GM06990 (cell line): ENCODE data around the gene SYNGR1.

Experiments
- DNase-seq: peaks from one replicate; pipeline ENCODE4 v3.0.0-alpha.2; 2011; ENCODE audit not compliant: insufficient read length; ENCODE audit errors: extremely low read depth
- H3K27me3 ChIP-seq: replicated peaks from 2 replicates; pipeline ENCODE4 v1.6.0; 2011; ENCODE audit warnings: low read length; ENCODE audit not compliant: control insufficient read depth, insufficient read depth
- H3K36me3 ChIP-seq: 2 replicates; pipeline ENCODE4 v1.5.1; 2011; ENCODE audit warnings: low read length; ENCODE audit not compliant: control insufficient read depth, insufficient read depth
- H3K4me3 ChIP-seq: replicated peaks from 2 replicates; pipeline ENCODE4 v1.5.1; 2011; ENCODE audit warnings: low read depth, mild to moderate bottlenecking, control low read depth, low read length
- CTCF ChIP-seq: IDR thresholded peaks from 2 replicates; pipeline ENCODE4 v1.5.1; 2011; ENCODE audit warnings: low read length, control low read depth, mild to moderate bottlenecking, inconsistent platforms; ENCODE audit not compliant: insufficient read depth, poor library complexity, severe bottlenecking

The SYNGR1 gene

DNA sequence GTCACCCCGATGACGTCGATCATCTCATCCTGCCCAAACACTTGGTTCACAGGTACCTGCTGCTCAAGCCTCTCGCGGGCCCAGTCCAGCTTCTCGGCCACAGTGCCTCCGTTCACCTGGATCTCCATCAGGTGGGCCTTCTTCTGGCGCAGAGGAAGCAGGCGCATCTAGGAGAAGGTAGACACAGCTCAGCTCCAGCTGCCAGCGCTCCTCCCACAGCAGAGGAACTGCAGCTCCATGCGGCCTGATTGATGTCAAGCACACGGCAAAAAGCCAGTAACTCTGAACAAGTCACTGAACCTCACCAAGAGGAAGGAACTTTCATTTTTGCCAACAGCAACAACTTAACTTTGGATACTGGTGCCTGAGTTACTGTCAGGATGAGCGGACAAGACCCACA, 34.4 kb upstream of the SYNGR1 start:
- Histone ChIP-seq H3K36me3 (peaks cover 62% of the 10 kb centered on the region), H3K27me3 (no peaks in the 10 kb centered on the region), H3K4me3 (peak overlapping the region; percentile 23; the same call in 1 of the 2 replicates)
- no peak for TF ChIP-seq CTCF
- DNase-seq: no peak

DNA sequence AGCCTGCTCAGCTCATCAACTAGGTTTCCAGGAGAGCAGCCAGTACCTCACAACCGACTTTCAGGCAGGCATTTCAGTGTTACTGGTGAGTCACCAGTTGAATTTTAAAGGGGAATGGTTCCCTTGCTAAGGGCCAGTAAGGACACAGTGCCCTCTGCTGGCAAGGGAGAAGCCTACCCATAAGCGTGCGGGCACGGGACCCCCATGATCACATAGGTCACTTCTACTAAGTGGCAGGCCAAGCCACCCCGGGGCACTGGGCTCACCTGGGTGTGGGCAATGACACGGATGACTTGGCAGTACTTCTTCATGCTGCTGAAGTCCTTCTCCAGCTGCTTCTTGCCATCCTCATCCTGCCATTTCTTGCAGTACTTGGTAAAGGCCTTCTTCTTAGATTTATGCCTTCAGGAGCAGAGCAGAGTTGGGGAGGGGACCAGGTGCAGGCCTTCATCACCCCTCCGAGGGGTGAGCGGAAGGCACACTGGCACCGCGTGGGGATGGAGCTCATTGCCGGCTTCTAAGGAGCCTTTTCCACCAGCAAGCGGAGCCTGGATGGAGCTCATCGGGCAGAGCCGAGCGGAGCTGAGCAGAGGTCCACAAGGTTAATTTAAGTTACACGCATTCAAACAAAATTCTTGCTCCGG, 33.2 kb upstream of the SYNGR1 start:
- Histone ChIP-seq H3K27me3 (no peaks in the 10 kb centered on the region), H3K36me3 (peaks cover 62% of the 10 kb centered on the region), H3K4me3 (peak overlapping the region; percentile 98)
- no peak for DNase-seq
- TF ChIP-seq CTCF: peak; percentile 77

DNA sequence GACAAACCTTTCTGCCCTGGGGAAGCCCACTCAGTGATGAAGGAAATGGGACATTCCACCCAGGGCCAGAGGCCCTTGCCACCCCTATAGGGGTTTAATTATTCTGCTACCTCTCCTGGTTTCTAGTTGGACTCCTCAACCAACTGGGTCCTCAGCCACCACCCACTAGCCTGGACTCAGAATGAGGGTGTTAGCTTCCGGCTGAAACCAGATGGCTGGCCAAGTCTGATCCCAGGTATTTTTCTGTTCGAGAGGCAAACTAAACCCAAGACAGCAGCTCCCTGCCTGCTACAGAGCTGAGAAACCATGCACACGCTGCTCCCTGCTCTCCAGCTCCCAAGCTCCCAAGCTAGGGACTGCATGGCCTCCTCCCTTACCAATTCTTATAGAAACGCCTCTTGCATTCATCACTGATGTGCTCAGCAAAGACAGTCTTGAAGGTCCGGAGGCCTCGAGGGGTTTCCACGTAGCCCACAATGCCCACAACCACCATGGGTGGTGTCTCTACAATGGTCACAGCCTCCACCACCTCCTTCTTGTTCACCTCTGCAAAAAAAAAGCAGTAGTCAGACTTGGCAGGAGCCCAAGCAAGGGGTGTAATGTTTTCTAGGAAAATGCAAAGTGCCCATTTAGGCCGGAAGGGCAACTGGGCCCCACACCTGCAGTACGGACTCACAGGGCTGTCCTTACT, 32.6 kb upstream of the SYNGR1 start:
- Histone ChIP-seq H3K27me3 (no peaks in the 10 kb centered on the region), H3K36me3 (peaks cover 56% of the 10 kb centered on the region), H3K4me3 (peak overlapping the region; percentile 98)
- TF ChIP-seq CTCF: no peak
- no peak for DNase-seq

GRCh38 chr22:39317775-39318506, 31.9 kb upstream of the SYNGR1 start:
- no peaks in the 10 kb centered on the region for H3K27me3 ChIP-seq
- DNase-seq: no peak
- peak overlapping the region; percentile 98 for H3K4me3 ChIP-seq
- TF ChIP-seq CTCF: no peak
- peaks cover 52% of the 10 kb centered on the region for H3K36me3 ChIP-seq

DNA sequence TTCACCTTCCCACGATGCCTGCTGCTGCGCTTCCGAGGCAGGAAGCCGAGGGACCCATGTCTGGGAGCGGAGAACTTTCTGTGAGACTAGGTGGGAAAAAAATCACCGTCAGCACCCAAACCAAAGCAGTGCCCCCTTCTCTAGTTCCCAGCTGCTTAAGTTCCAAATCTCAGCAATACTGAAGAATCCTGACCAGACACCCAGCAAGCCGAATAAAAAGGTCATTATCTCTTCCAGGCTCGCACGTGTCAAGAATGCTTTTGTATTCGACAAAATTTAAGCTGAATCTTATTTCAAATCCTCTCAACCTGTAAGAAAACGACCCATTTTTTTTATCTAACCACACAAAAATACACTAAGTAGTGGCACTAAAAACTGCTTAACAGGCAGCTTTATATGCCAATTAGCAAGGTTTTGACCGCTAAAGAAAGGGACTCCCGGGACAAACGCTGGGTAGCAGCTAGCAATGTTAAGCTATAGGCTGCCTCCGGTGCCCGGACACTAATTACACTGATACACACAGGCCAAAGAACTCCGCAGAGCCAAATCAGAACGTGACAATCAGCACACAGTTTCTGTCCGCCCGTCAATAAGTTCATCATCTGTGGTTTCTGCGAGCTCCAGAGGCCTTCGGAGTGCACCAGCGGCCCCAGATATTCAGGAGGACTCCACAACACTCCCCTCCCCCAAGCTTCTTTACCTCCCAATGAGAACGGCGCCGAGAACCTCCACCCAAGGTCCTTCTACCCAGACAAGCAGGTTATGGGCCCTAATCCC, 31.1 kb upstream of the SYNGR1 start:
- TF ChIP-seq CTCF: no peak
- peaks cover 45% of the 10 kb centered on the region for H3K36me3 ChIP-seq
- peak overlapping the region; percentile 98 for H3K4me3 ChIP-seq
- DNase-seq: no peak
- H3K27me3 ChIP-seq: no peaks in the 10 kb centered on the region
